ENCODE results near the gene CLEC2D. TPM values are rescaled to one million over a fixed set of nuclear protein-coding genes. Genes with fewer than 3 reads are reported as not detected.

The CLEC2D gene
- total and polyA plus RNA-seq, 7 donors, result 0.69 to 24.0 (median 8.6) TPM

DNA sequence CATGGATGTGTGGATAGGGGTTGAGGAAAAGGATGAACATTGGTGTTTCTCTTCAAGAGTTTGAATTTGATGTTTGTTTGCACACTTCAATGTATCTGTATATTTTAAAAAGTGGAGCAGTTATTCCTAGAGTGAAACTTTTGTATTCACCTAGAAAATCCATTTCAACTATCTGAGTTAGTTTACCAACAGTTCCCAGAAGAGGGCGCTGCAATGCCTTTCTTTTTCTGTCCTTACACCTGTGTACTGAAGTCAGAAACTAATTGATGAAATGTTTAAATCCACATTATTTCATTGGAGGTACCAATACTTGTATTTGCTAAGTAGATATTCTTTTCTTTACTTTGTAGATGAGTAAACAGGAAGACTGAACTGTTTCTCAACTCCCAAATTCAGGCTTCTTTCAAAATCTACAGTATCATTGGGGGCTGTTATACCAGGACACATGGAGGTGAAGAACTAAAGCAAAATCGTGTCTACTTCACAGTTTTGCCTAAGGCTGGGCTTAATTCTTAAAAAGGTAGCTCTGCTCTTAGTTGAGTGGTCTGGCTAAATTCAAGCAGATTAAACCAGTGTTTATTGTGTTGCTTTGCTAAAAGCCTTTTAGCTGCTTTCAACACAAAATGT is 35.2 kb upstream of the CLEC2D start:
- no peak for TF ChIP-seq POLR2A (IDR thresholded peaks at IDR 0.05)
- TF ChIP-seq CTCF (IDR thresholded peaks at IDR 0.05), result peak in 2 of 4 experiments; percentile 30 to 54
- no peak for TF ChIP-seq EP300 (IDR thresholded peaks at IDR 0.05)
- no peak for TF ChIP-seq POLR2AphosphoS5 (IDR thresholded peaks at IDR 0.05)
- H3K36me3 ChIP-seq, result no peaks in the 10 kb centered on the region
- no peaks in the 10 kb centered on the region for H3K4me1 ChIP-seq
- no peak overlapping the region for H3K27ac ChIP-seq
- WGBS, 2 donors, result 31 to 33% methylated on average over 2 of the region's 2 CpGs
- intact Hi-C loops (cut with DNase I), result loop anchor here (10.0 kb wide), 1 partner anchor 71 kb away; no protein-coding TSS in a partner anchor
- H3K9me3 ChIP-seq, result no peaks in the 10 kb centered on the region
- H3K4me3 ChIP-seq, result no peak overlapping the region
- H3K27me3 ChIP-seq, result no peaks in the 10 kb centered on the region
- no peak for DNase-seq

DNA sequence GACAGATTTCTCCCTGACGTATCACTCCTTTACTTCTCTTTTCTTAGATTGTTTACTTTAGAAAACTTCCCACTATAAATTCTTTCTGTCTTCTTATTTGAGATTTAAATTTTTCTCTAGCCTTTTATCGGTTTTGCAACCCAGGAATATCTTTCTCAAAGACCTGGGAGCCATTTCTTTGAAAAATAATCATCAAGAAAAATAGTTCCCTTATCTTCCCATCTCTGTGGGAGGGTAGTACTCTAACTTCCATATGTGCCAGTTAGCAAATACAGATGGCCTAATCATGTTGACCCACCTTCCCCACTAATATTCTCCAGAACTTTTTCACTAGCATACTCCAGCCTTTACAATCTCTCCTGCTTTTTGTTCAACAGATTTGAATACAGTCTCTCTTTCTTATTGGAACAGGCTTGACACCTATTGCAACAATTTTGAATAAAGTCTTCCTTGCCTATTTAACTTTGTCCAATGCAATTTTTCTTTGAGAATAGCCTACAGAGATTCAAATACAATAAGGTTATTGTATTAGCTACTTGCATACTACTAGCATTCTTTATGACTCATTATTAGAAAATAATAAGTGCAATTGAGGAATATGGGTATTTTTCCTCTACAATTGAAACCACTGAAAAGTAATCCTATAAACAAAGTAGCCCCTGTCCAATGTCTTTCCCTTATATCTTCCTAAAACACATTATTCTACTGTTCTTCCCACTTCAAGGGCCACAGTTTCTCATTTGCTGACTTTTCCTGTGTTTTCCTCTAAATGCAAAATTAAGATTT is 34.4 kb upstream of the CLEC2D start:
- Histone ChIP-seq H3K9me3 (no peaks in the 10 kb centered on the region), H3K36me3 (no peaks in the 10 kb centered on the region), H3K4me1 (no peaks in the 10 kb centered on the region), H3K27me3 (no peaks in the 10 kb centered on the region), H3K4me3 (no peak overlapping the region), H3K27ac (no peak overlapping the region)
- no peak for DNase-seq
- TF ChIP-seq CTCF (IDR thresholded peaks at IDR 0.05) (no peak), POLR2A (IDR thresholded peaks at IDR 0.05) (no peak), EP300 (IDR thresholded peaks at IDR 0.05) (no peak), POLR2AphosphoS5 (IDR thresholded peaks at IDR 0.05) (no peak)
- intact Hi-C loops (cut with DNase I), result loop anchor here (10.0 kb wide), 1 partner anchor 70 kb away; no protein-coding TSS in a partner anchor
- WGBS, 2 donors, result 59 to 79% methylated on average over 2 of the region's 2 CpGs

- Histone ChIP-seq H3K27ac (no peak overlapping the region), H3K36me3 (no peaks in the 10 kb centered on the region), H3K9me3 (no peaks in the 10 kb centered on the region), H3K4me1 (no peaks in the 10 kb centered on the region), H3K4me3 (no peak overlapping the region), H3K27me3 (no peaks in the 10 kb centered on the region)
- intact Hi-C loops (cut with DNase I), result loop anchor here (10.0 kb wide), 1 partner anchor 69 kb away; no protein-coding TSS in a partner anchor
- DNase-seq, result no peak
- TF ChIP-seq CTCF (IDR thresholded peaks at IDR 0.05) (no peak), POLR2A (IDR thresholded peaks at IDR 0.05) (no peak), EP300 (IDR thresholded peaks at IDR 0.05) (no peak), POLR2AphosphoS5 (IDR thresholded peaks at IDR 0.05) (no peak)
- WGBS, 2 donors, result 79 to 83% methylated on average over 4 of the region's 4 CpGs
Observed at GRCh38 chr12:9636150-9636850, 33.2 kb upstream of the CLEC2D start.

DNA sequence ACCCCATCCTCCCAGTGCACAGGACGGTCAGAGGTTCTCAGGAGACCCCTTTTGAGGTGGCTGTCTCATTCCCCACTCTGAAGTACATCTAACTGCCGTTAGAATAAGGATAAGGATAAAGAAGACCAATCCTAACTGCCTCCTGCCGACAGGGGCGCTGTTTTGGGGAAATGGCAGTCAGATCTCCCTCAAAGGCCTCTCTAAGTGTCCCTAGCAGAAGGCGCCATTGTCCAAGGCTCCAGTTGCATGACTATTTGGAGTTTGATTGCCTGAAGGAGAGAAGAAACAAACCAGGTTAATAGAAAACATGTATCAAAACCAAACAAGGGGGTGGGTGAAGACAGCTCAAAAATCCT is 32.7 kb upstream of the CLEC2D start:
- intact Hi-C loops (cut with DNase I), result loop anchor here (10.0 kb wide), 1 partner anchor 68 kb away; no protein-coding TSS in a partner anchor
- H3K4me3 ChIP-seq, result no peak overlapping the region
- H3K36me3 ChIP-seq, result no peaks in the 10 kb centered on the region
- WGBS, 2 donors, result 91 to 92% methylated on average over 5 of the region's 5 CpGs
- TF ChIP-seq CTCF (IDR thresholded peaks at IDR 0.05) (no peak), POLR2AphosphoS5 (IDR thresholded peaks at IDR 0.05) (no peak), POLR2A (IDR thresholded peaks at IDR 0.05) (no peak), EP300 (IDR thresholded peaks at IDR 0.05) (no peak)
- no peaks in the 10 kb centered on the region for H3K9me3 ChIP-seq
- no peaks in the 10 kb centered on the region for H3K27me3 ChIP-seq
- no peak overlapping the region for H3K27ac ChIP-seq
- no peaks in the 10 kb centered on the region for H3K4me1 ChIP-seq
- no peak for DNase-seq

All from sigmoid colon (tissue), 7 donors.